HCT116 (cell line): Measurements from ENCODE around the gene CCDC71. TPM values are rescaled to one million over a fixed set of nuclear protein-coding genes. Genes with fewer than 3 reads are reported as not detected.

Experiments
- ATAC-seq: fragments of 200-7000 bp; cut with Tn5 transposase; 2 replicates; pipeline ENCODE4 v1.9.1; 2020; ENCODE audit warnings: mild to moderate bottlenecking, moderate library complexity
- BruUV-seq: library from RNA; stranded (reverse); fragments of 400-500 nt; replicated peaks from 2 replicates; lab custom pipeline; 2021; lab: Mats Ljungman, UMichigan
- CTCF ChIA-PET: fragments of 300-600 bp; sonication (Branson Sonifier 250); formaldehyde crosslinking; loops from one replicate; lab custom pipeline; 2021; ENCODE audit warnings: antibody characterized with exemption; lab: Charles Lee
- POLR2A ChIA-PET: fragments of 300-600, 350-600 bp; sonication (Branson Sonifier 250); formaldehyde crosslinking; loops from one replicate; lab custom pipeline; 2021; ENCODE audit warnings: antibody characterized with exemption; lab: Charles Lee
- RAD21 ChIA-PET, 2 experiments: fragments of 300-600 bp; sonication (Branson Sonifier 250); formaldehyde crosslinking; loops; one replicate each; lab custom pipeline; 2023; ENCODE audit warnings: low total read pairs in 2 of 2; ENCODE audit not compliant: uncharacterized antibody in 2 of 2, unreplicated experiment in 2 of 2, low non-redundant PET in 1 of 2; lab: Charles Lee
- DNase-seq: peaks from one replicate; pipeline ENCODE4 v3.0.0-alpha.2; 2010; ENCODE audit warnings: low read depth, low spot score
- H2AFZ ChIP-seq: fragments of 200-600 bp; shearing (Covaris generic), sonication (generic); 2 replicates; pipeline ENCODE4 v1.6.1; 2017; ENCODE audit warnings: low read depth, mixed run types, mixed read lengths, antibody characterized with exemption, low read length; ENCODE audit not compliant: poor library complexity, severe bottlenecking
- H3K27ac ChIP-seq: 2 replicates; pipeline ENCODE4 v1.5.1; 2012; ENCODE audit warnings: low read depth, low read length
- H3K27me3 ChIP-seq: fragments of 200-600 bp; sonication (generic); 2 replicates; pipeline ENCODE4 v1.6.1; 2016; ENCODE audit warnings: mixed run types, low read length, mixed read lengths; ENCODE audit not compliant: insufficient read depth
- H3K36me3 ChIP-seq, 2 experiments: fragments of 200-500 bp in 1 of 2; fragments of 200-600 bp in 1 of 2; sonication (Bioruptor generic) in 1 of 2; sonication (generic) in 1 of 2; 2 replicates each; pipeline versions ENCODE4 v1.5.1 to v1.6.1; 2014 to 2016; ENCODE audit warnings: low read length in 2 of 2, inconsistent platforms in 1 of 2, mixed read lengths in 1 of 2, mixed run types in 1 of 2; ENCODE audit not compliant: insufficient read depth in 2 of 2, control insufficient read depth in 1 of 2
- H3K4me1 ChIP-seq, 2 experiments: fragments of 200-600 bp in 1 of 2; sonication (generic) in 1 of 2; 2 replicates each; pipeline versions ENCODE4 v1.5.1 to v1.6.1; 2012 to 2017; ENCODE audit warnings: low read length in 2 of 2, inconsistent platforms in 1 of 2, mild to moderate bottlenecking in 1 of 2, mixed read lengths in 1 of 2, mixed run types in 1 of 2, moderate library complexity in 1 of 2; ENCODE audit not compliant: insufficient read depth in 2 of 2, control insufficient read depth in 1 of 2
- H3K4me2 ChIP-seq: fragments of 200-600 bp; sonication (generic); 2 replicates; pipeline ENCODE4 v1.6.1; 2017; ENCODE audit warnings: mixed run types, low read length, mixed read lengths
- H3K4me3 ChIP-seq, 2 experiments: fragments of 200-600 bp in 1 of 2; sonication (generic) in 1 of 2; replicated peaks in 1 of 2; 2 replicates each; pipeline ENCODE4 v1.5.1; 2011 to 2016; ENCODE audit warnings: low read length in 2 of 2, control low read depth in 1 of 2, low read depth in 1 of 2, mild to moderate bottlenecking in 1 of 2, mixed read lengths in 1 of 2, mixed run types in 1 of 2
- H3K79me2 ChIP-seq: fragments of 200-600 bp; sonication (generic); 2 replicates; pipeline ENCODE4 v1.6.1; 2017; ENCODE audit warnings: mild to moderate bottlenecking, mixed run types, low read length, moderate library complexity, mixed read lengths; ENCODE audit not compliant: insufficient read depth
- H3K9ac ChIP-seq: fragments of 200-600 bp; sonication (generic); 2 replicates; pipeline ENCODE4 v1.6.1; 2016; ENCODE audit warnings: low read length, mixed read lengths
- H3K9me2 ChIP-seq: fragments of 200-600 bp; sonication (generic), shearing (Covaris generic); 2 replicates; pipeline ENCODE4 v1.6.1; 2017; ENCODE audit warnings: mixed run types, mild to moderate bottlenecking, moderate library complexity; ENCODE audit not compliant: insufficient read depth
- H3K9me3 ChIP-seq, 2 experiments: fragments of 200-500 bp in 1 of 2; fragments of 200-600 bp in 1 of 2; sonication (Bioruptor generic) in 1 of 2; sonication (generic) in 1 of 2; 2 replicates each; pipeline ENCODE4 v1.6.1; 2014 to 2017; ENCODE audit warnings: low read length in 2 of 2, mixed read lengths in 2 of 2, inconsistent platforms in 1 of 2, low read depth in 1 of 2, mild to moderate bottlenecking in 1 of 2, mixed run types in 1 of 2, moderate library complexity in 1 of 2; ENCODE audit not compliant: control insufficient read depth in 1 of 2, insufficient read depth in 1 of 2
- H4K20me1 ChIP-seq: fragments of 200-600 bp; sonication (generic), shearing (Covaris generic); 2 replicates; pipeline ENCODE4 v1.6.1; 2017; ENCODE audit warnings: mixed run types, mild to moderate bottlenecking, moderate library complexity; ENCODE audit not compliant: insufficient read depth
- ATF3 ChIP-seq: IDR thresholded peaks from 2 replicates; pipeline ENCODE4 v1.6.1; 2012
- CBX3 ChIP-seq: IDR thresholded peaks from 2 replicates; pipeline ENCODE4 v1.6.1; 2012; ENCODE audit warnings: low read depth
- FOSL1 ChIP-seq: IDR thresholded peaks from 2 replicates; pipeline ENCODE4 v1.6.1; 2012; ENCODE audit warnings: low read depth
- JUND ChIP-seq: IDR thresholded peaks from 2 replicates; pipeline ENCODE4 v1.6.1; 2012
- SRF ChIP-seq: IDR thresholded peaks from 2 replicates; pipeline ENCODE4 v1.6.1; 2012; ENCODE audit warnings: low read depth
- TCF7L2 ChIP-seq: IDR thresholded peaks from 2 replicates; pipeline ENCODE4 v1.7.0; 2011; ENCODE audit warnings: borderline replicate concordance, inconsistent platforms; ENCODE audit not compliant: insufficient read depth, insufficient read length; ENCODE audit errors: extremely low read depth
- YY1 ChIP-seq: IDR thresholded peaks from 2 replicates; pipeline ENCODE4 v1.6.1; 2011; ENCODE audit warnings: low read length, low read depth, moderate library complexity, mild to moderate bottlenecking; ENCODE audit not compliant: insufficient replicate concordance; ENCODE audit errors: extremely low read depth
- ZBTB33 ChIP-seq: IDR thresholded peaks from 2 replicates; pipeline ENCODE4 v1.6.1; 2011; ENCODE audit warnings: mild to moderate bottlenecking, low read length, moderate library complexity; ENCODE audit not compliant: insufficient replicate concordance; ENCODE audit errors: extremely low read depth
- ZFX ChIP-seq: fragments of 450-650 bp; IDR thresholded peaks from 2 replicates; pipeline ENCODE4 v1.6.1; 2017
- intact Hi-C: fragments of 100-400 bp; cut with micrococcal nuclease; formaldehyde crosslinking; loops from 2 replicates; pipeline ENCODE4 v1.10.0; 2022
- total RNA-seq: library from RNA; stranded (reverse); gene quantifications from one replicate; pipeline ENCODE4 v1.2.1, GENCODE V29; 2021; ENCODE audit not compliant: unreplicated experiment

CCDC71 gene
- total RNA-seq, 1 experiment from 2014 or later = 32.8 TPM

GRCh38 chr3:49132073-49132436 lies 34.1 kb downstream of the CCDC71 start:
- peaks cover 16 to 46% of the 10 kb centered on the region in 2 experiments for H3K4me1 ChIP-seq
- BruUV-seq = no TSS peak
- H4K20me1 ChIP-seq = no peaks in the 10 kb centered on the region
- no peak overlapping the region for H2AFZ ChIP-seq
- H3K4me3 ChIP-seq = peak overlapping the region; percentile 70 to 91
- intact Hi-C loops = no loop called here
- H3K9me3 ChIP-seq = no peaks in the 10 kb centered on the region
- H3K4me2 ChIP-seq = peak overlapping the region; percentile 100
- POLR2A ChIA-PET = interaction anchor here (1.4 to 2.7 kb wide), 4 partner anchors 11 to 103 kb away, joined by 5 to 23 read pairs (median 8); partner anchors contain the start of genes IMPDH2, KLHDC8B, QRICH1 and USP19
- H3K36me3 ChIP-seq = peaks cover 0 to 2% of the 10 kb centered on the region in 2 experiments; a peak in 1 of 4 replicates
- RAD21 ChIA-PET = no interaction called here
- TF ChIP-seq ZFX (no peak), SRF (no peak), TCF7L2 (no peak), YY1 (no peak), ZBTB33 (no peak), CBX3 (no peak), FOSL1 (no peak), ATF3 (no peak), JUND (no peak)
- H3K9ac ChIP-seq = peak overlapping the region; percentile 87
- DNase-seq = no peak
- CTCF ChIA-PET = interaction anchor here (0.9 to 2.7 kb wide), 3 partner anchors 38 to 317 kb away, joined by 3 to 13 read pairs (median 8); partner anchors contain the start of gene QRICH1
- H3K27ac ChIP-seq = peak overlapping the region; percentile 89
- ATAC-seq = peak; percentile 1; the same call in 1 of the 2 replicates
- H3K27me3 ChIP-seq = no peaks in the 10 kb centered on the region
- peaks cover 11% of the 10 kb centered on the region; the same call in 1 of the 2 replicates for H3K79me2 ChIP-seq
- H3K9me2 ChIP-seq = no peaks in the 10 kb centered on the region
